GM12878 (cell line): ENCODE data around the gene OLA1. TPM values are rescaled to one million over a fixed set of nuclear protein-coding genes. Genes with fewer than 3 reads are reported as not detected.

ENCODE experiments used
- ATAC-seq: fragments of 200-7000 bp; cut with Tn5 transposase; 3 replicates; pipeline ENCODE4 v1.9.1; 2020; ENCODE audit warnings: mild to moderate bottlenecking, moderate library complexity
- BruUV-seq: library from RNA; stranded (reverse); fragments of 400-500 nt; replicated peaks from 2 replicates; lab custom pipeline; 2021; lab: Mats Ljungman, UMichigan
- CTCF ChIA-PET: fragments of 300-600 bp; sonication (Branson Sonifier 250); formaldehyde crosslinking; extraction: SDS; loops from one replicate; lab custom pipeline; 2021; ENCODE audit warnings: inconsistent platforms; lab: Yijun Ruan, JAX
- POLR2A ChIA-PET: fragments of 350-600 bp; formaldehyde crosslinking; extraction: SDS; loops from one replicate; lab custom pipeline; 2021; ENCODE audit warnings: inconsistent platforms; lab: Charles Lee
- RAD21 ChIA-PET: fragments of 300-600 bp; sonication (Branson Sonifier 250); formaldehyde crosslinking; loops from one replicate; lab custom pipeline; 2023; ENCODE audit warnings: antibody characterized with exemption; ENCODE audit not compliant: unreplicated experiment; lab: Charles Lee
- SMC1A ChIA-PET: fragments of 300-600 bp; sonication (Branson Sonifier 250); formaldehyde crosslinking; loops from one replicate; lab custom pipeline; 2023; ENCODE audit not compliant: unreplicated experiment, uncharacterized antibody; lab: Charles Lee
- DNase-seq: peaks from one replicate; pipeline ENCODE4 v3.0.0-alpha.2; 2011; ENCODE audit warnings: low read depth, low spot score
- FAIRE-seq: peaks from 3 replicates; lab custom pipeline; 2011; peaks lifted over from hg19 to GRCh38; lab: Jason Lieb, UNC
- H2AFZ ChIP-seq: 2 replicates; pipeline ENCODE4 v1.6.0; 2011; ENCODE audit warnings: low read depth, low read length, control low read depth; ENCODE audit not compliant: control insufficient read depth
- H3K27ac ChIP-seq: 2 replicates; pipeline ENCODE4 v1.5.1; 2011; ENCODE audit warnings: control low read depth; ENCODE audit not compliant: control insufficient read depth, insufficient read depth
- H3K27me3 ChIP-seq, 2 experiments: replicated peaks in 1 of 2; 2 replicates each; pipeline versions ENCODE4 v1.6.0 to v1.6.1; 2011; ENCODE audit warnings: low read length in 1 of 2; ENCODE audit not compliant: control insufficient read depth in 2 of 2, insufficient read depth in 2 of 2
- H3K36me3 ChIP-seq, 2 experiments: 2 replicates each; pipeline ENCODE4 v1.5.1; 2011; ENCODE audit warnings: low read length in 1 of 2; ENCODE audit not compliant: control insufficient read depth in 2 of 2, insufficient read depth in 2 of 2
- H3K4me1 ChIP-seq: 2 replicates; pipeline ENCODE4 v1.6.1; 2011; ENCODE audit warnings: mild to moderate bottlenecking, low read length, moderate library complexity, mixed read lengths; ENCODE audit not compliant: control insufficient read depth, insufficient read depth
- H3K4me2 ChIP-seq: 2 replicates; pipeline ENCODE4 v1.6.0; 2011; ENCODE audit warnings: control low read depth; ENCODE audit not compliant: control insufficient read depth, insufficient read depth
- H3K4me3 ChIP-seq: fragments of 200-600 bp; sonication (generic); 2 replicates; pipeline ENCODE4 v1.5.1; 2016
- H3K79me2 ChIP-seq: 2 replicates; pipeline ENCODE4 v1.6.0; 2011; ENCODE audit warnings: low read length; ENCODE audit not compliant: control insufficient read depth, insufficient read depth
- H3K9ac ChIP-seq: 2 replicates; pipeline ENCODE4 v1.8.0; 2011; ENCODE audit warnings: low read length, control low read depth, mixed read lengths; ENCODE audit not compliant: control insufficient read depth, insufficient read depth
- H3K9me3 ChIP-seq: replicated peaks from 3 replicates; pipeline ENCODE4 v1.5.1; 2011; ENCODE audit warnings: mild to moderate bottlenecking, low read length; ENCODE audit not compliant: control insufficient read depth, insufficient read depth
- H4K20me1 ChIP-seq: 2 replicates; pipeline ENCODE4 v1.6.0; 2011; ENCODE audit not compliant: control insufficient read depth, insufficient read depth
- JUNB ChIP-seq: IDR thresholded peaks from 2 replicates; pipeline ENCODE4 v1.6.1; 2016; ENCODE audit warnings: antibody characterized with exemption, mild to moderate bottlenecking
- MEF2A ChIP-seq: IDR thresholded peaks from 2 replicates; pipeline ENCODE4 v1.6.1; 2011; ENCODE audit warnings: low read depth, mild to moderate bottlenecking, low read length, moderate library complexity; ENCODE audit not compliant: insufficient read depth
- NR2C1 ChIP-seq: fragments of 450-650 bp; IDR thresholded peaks from 2 replicates; pipeline ENCODE4 v1.6.1; 2017; ENCODE audit warnings: antibody characterized with exemption, mild to moderate bottlenecking, moderate library complexity
- POLR2A ChIP-seq: IDR thresholded peaks from 2 replicates; pipeline ENCODE4 v1.6.1; 2011; ENCODE audit warnings: low read depth, mild to moderate bottlenecking, low read length
- SPI1 ChIP-seq: IDR thresholded peaks from 2 replicates; pipeline ENCODE4 v1.6.1; 2011; ENCODE audit warnings: low read depth, mild to moderate bottlenecking, low read length, moderate library complexity, borderline replicate concordance; ENCODE audit not compliant: insufficient read depth
- YY1 ChIP-seq: IDR thresholded peaks from 2 replicates; pipeline ENCODE4 v1.6.1; 2011; ENCODE audit warnings: low read depth, mild to moderate bottlenecking, low read length
- WGBS: methylation state at CpG from one replicate; pipeline ENCODE4 v1.1.6; 2016; ENCODE audit warnings: low lambda C conversion rate; ENCODE audit not compliant: insufficient replicate concordance, insufficient coverage; ENCODE audit errors: missing lambda C conversion rate; 5-methylcytosine and 5-hydroxymethylcytosine counted together
- in situ Hi-C: fragments of 300-500 bp; cut with MboI; formaldehyde crosslinking; loops from 9 replicates; pipeline ENCODE4 v1.14.3; 2018; ENCODE audit warnings: mixed read lengths
- intact Hi-C: fragments of 100-400 bp; cut with micrococcal nuclease; formaldehyde crosslinking; loops from one replicate; pipeline ENCODE4 v1.14.2; 2022; ENCODE audit not compliant: unreplicated experiment
- polyA plus RNA-seq, 11 experiments: library from polyadenylated mRNA; depleted of rRNA in 4 of 11; unstranded in 6 of 11; stranded (reverse) in 5 of 11; fragments of >200 nt; fragmentation: Nextera tagmentation in 4 of 11; fragmentation: Illumina TruSeq in 1 of 11; extraction: Ambion mirVana in 4 of 11; extraction: Trizol in 1 of 11; gene quantifications; 1 replicate in 1 of 11; 2 replicates in 10 of 11; pipeline versions ENCODE4 v1.2.1 to v1.2.3, GENCODE V29; 2011 to 2016; ENCODE audit warnings: inconsistent platforms in 2 of 11, missing spikeins in 2 of 11, low read depth in 1 of 11
- total RNA-seq, 4 experiments: library from RNA; depleted of rRNA in 3 of 4; stranded (reverse); fragments of >200 nt in 3 of 4; fragmentation: Illumina TruSeq in 1 of 4; extraction: Trizol in 1 of 4; gene quantifications; 2 replicates each; pipeline versions ENCODE4 v1.2.1 to v1.2.3, GENCODE V29; 2013 to 2021
- TF ChIP-seq, protein P1 (sequence below): fragments of 450-650 bp; IDR thresholded peaks from 2 replicates; pipeline ENCODE4 v1.6.1; 2017; ENCODE audit warnings: low read depth, mild to moderate bottlenecking, moderate library complexity

The OLA1 gene
- total and polyA plus RNA-seq, 10 of the 15 experiments (the other 5 are each of a cell fraction or from before 2014, with no cell fraction given) = 107 to 238 (median 142) TPM

GRCh38 chr2:174038462-174038861 lies 209.9 kb downstream of the OLA1 start:
- H3K27me3 ChIP-seq = no peaks in the 10 kb centered on the region
- H3K79me2 ChIP-seq = no peaks in the 10 kb centered on the region
- no peak for TF ChIP-seq NR2C1
- peak; percentile 68; the same call in 1 of the 2 replicates for TF ChIP-seq SPI1
- ATAC-seq = peak; percentile 47
- peak; percentile 82 for FAIRE-seq
- H2AFZ ChIP-seq = peak overlapping the region; percentile 57
- H3K9ac ChIP-seq = no peak overlapping the region
- POLR2A ChIA-PET = no interaction called here
- in situ Hi-C loops = no loop called here
- no peaks in the 10 kb centered on the region for H3K36me3 ChIP-seq
- RAD21 ChIA-PET = interaction anchor here (0.7 to 1.1 kb wide), 2 partner anchors 40 to 184 kb away, joined by 3 to 5 read pairs; no protein-coding TSS in a partner anchor
- no peak overlapping the region for H3K4me3 ChIP-seq
- CTCF ChIA-PET = interaction anchor here (0.7 to 0.8 kb wide), 2 partner anchors 9 to 312 kb away, joined by 3 read pairs; no protein-coding TSS in a partner anchor
- H3K4me1 ChIP-seq = peaks cover 35% of the 10 kb centered on the region
- intact Hi-C loops = loop anchor here (5.0 kb wide), 2 partner anchors 141 to 636 kb away; no protein-coding TSS in a partner anchor
- no TSS peak for BruUV-seq
- no peak overlapping the region for H3K27ac ChIP-seq
- peak overlapping the region; percentile 70 for H3K4me2 ChIP-seq
- WGBS = 0% methylated on average over 2 of the region's 2 CpGs
- no peak for DNase-seq
- H4K20me1 ChIP-seq = no peaks in the 10 kb centered on the region
- SMC1A ChIA-PET = interaction anchor here (0.7 to 1.2 kb wide), 2 partner anchors 76 to 638 kb away, joined by 3 read pairs; no protein-coding TSS in a partner anchor
- H3K9me3 ChIP-seq = no peaks in the 10 kb centered on the region

DNA sequence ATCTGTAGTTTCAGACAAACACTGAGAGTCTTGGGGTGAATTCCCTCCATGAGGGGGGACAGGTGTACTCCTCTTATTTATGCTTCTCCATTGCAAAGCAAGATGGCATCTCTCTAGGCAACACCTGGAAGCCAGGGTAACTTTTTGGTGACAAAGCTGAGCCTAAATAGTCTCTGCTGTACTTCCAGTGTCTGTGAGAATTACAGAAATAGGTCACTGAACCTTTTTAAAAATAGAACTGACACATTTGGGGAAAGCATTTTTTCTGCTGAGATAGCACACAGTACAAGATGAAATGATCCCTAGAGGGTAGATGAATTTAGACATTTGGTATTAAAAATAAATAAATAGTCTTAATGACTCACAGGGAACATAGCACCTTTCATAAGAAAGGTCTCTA lies 211.5 kb downstream of the OLA1 start:
- RAD21 ChIA-PET = no interaction called here
- DNase-seq (peak; percentile 36), FAIRE-seq (no peak), ATAC-seq (no peak)
- no peak overlapping the region for H3K9ac ChIP-seq
- peaks cover 44% of the 10 kb centered on the region for H3K4me1 ChIP-seq
- H3K27ac ChIP-seq = no peak overlapping the region
- peak overlapping the region; percentile 51 for H3K4me2 ChIP-seq
- POLR2A ChIA-PET = no interaction called here
- H3K27me3 ChIP-seq = no peaks in the 10 kb centered on the region
- no TSS peak for BruUV-seq
- H3K36me3 ChIP-seq = no peaks in the 10 kb centered on the region
- TF ChIP-seq JUNB (0 out of 2 replicates have a peak, but pooled peaks have one; percentile 31), YY1 (0 out of 2 replicates have a peak, but pooled peaks have one; percentile 18), POLR2A (no peak), MEF2A (peak; percentile 79)
- TF ChIP-seq, protein P1, sequence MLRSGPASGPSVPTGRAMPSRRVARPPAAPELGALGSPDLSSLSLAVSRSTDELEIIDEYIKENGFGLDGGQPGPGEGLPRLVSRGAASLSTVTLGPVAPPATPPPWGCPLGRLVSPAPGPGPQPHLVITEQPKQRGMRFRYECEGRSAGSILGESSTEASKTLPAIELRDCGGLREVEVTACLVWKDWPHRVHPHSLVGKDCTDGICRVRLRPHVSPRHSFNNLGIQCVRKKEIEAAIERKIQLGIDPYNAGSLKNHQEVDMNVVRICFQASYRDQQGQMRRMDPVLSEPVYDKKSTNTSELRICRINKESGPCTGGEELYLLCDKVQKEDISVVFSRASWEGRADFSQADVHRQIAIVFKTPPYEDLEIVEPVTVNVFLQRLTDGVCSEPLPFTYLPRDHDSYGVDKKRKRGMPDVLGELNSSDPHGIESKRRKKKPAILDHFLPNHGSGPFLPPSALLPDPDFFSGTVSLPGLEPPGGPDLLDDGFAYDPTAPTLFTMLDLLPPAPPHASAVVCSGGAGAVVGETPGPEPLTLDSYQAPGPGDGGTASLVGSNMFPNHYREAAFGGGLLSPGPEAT = no peak
- no peak overlapping the region for H2AFZ ChIP-seq
- no peaks in the 10 kb centered on the region for H3K9me3 ChIP-seq
- no peak overlapping the region for H3K4me3 ChIP-seq
- no peaks in the 10 kb centered on the region for H3K79me2 ChIP-seq
- in situ Hi-C loops = no loop called here
- intact Hi-C loops = loop anchor here (5.0 kb wide), 2 partner anchors 140 to 635 kb away; no protein-coding TSS in a partner anchor
- CTCF ChIA-PET = interaction anchor here (0.9 kb wide), 1 partner anchor 270 kb away, joined by 4 read pairs; no protein-coding TSS in a partner anchor
- no peaks in the 10 kb centered on the region for H4K20me1 ChIP-seq
- SMC1A ChIA-PET = no interaction called here
